Mucosa of rectum (tissue), 2 donors: ENCODE measurements around the gene UGT3A2.
"Not testable (repeated sequence)": the region's sequence is repeated elsewhere in the genome, so short reads cannot be mapped to it uniquely, and the experiment has no call there.

Source experiments
- H3K27ac ChIP-seq, 2 donors: one replicate each; pipeline ENCODE4 v1.7.0; 2013; ENCODE audit warnings: inconsistent platforms in 2 of 2, low read depth in 2 of 2, low read length in 2 of 2
- H3K27me3 ChIP-seq, 2 donors: one replicate each; pipeline ENCODE4 v1.7.0; 2013; ENCODE audit warnings: low read length in 2 of 2; ENCODE audit not compliant: control insufficient read depth in 2 of 2, insufficient read depth in 2 of 2
- H3K36me3 ChIP-seq, 2 donors: one replicate each; pipeline ENCODE4 v1.7.0; 2013; ENCODE audit warnings: low read length in 2 of 2; ENCODE audit not compliant: control insufficient read depth in 2 of 2, insufficient read depth in 2 of 2
- H3K4me1 ChIP-seq, 2 donors: one replicate each; pipeline ENCODE4 v1.7.0; 2013; ENCODE audit warnings: low read length in 2 of 2, mild to moderate bottlenecking in 1 of 2; ENCODE audit not compliant: control insufficient read depth in 2 of 2, insufficient read depth in 2 of 2
- H3K4me3 ChIP-seq, 2 donors: one replicate each; pipeline ENCODE4 v1.7.0; 2013; ENCODE audit warnings: low read length in 2 of 2
- H3K9ac ChIP-seq, 2 donors: one replicate each; pipeline ENCODE4 v1.7.0; 2013; ENCODE audit warnings: low read length in 2 of 2, low read depth in 1 of 2, mild to moderate bottlenecking in 1 of 2
- H3K9me3 ChIP-seq, 2 donors: one replicate each; pipeline ENCODE4 v1.7.0; 2013; ENCODE audit warnings: low read length in 2 of 2; ENCODE audit not compliant: control insufficient read depth in 2 of 2
- donor health status: healthy.
- donor health status: Normal muscosa, but diverticular disease.

Gene UGT3A2

GRCh38 chr5:36052538-36052937 is 14.1 kb downstream of the UGT3A2 start:
- no peaks in the 10 kb centered on the region for H3K9me3 ChIP-seq
- H3K36me3 ChIP-seq: no peaks in the 10 kb centered on the region
- no peaks in the 10 kb centered on the region for H3K4me1 ChIP-seq
- H3K27ac ChIP-seq: no peak overlapping the region
- H3K9ac ChIP-seq: no peak overlapping the region
- no peak overlapping the region for H3K4me3 ChIP-seq
- no peaks in the 10 kb centered on the region for H3K27me3 ChIP-seq

- Histone ChIP-seq H3K9ac (no peak overlapping the region), H3K27ac (no peak overlapping the region), H3K27me3 (no peaks in the 10 kb centered on the region), H3K36me3 (no peaks in the 10 kb centered on the region), H3K4me3 (no peak overlapping the region), H3K9me3 (no peaks in the 10 kb centered on the region), H3K4me1 (no peaks in the 10 kb centered on the region)
Observed at GRCh38 chr5:36049949-36050348, 16.7 kb downstream of the UGT3A2 start.

GRCh38 chr5:36047384-36048160 is 19.1 kb downstream of the UGT3A2 start:
- Histone ChIP-seq H3K36me3 (no peaks in the 10 kb centered on the region), H3K27me3 (no peaks in the 10 kb centered on the region), H3K9me3 (no peaks in the 10 kb centered on the region), H3K4me3 (no peak overlapping the region), H3K9ac (no peak overlapping the region), H3K4me1 (no peaks in the 10 kb centered on the region), H3K27ac (no peak overlapping the region)

- H3K4me1 ChIP-seq: no peaks in the 10 kb centered on the region
- no peak overlapping the region for H3K9ac ChIP-seq
- no peaks in the 10 kb centered on the region for H3K36me3 ChIP-seq
- no peak overlapping the region for H3K27ac ChIP-seq
- H3K4me3 ChIP-seq: no peak overlapping the region
- H3K27me3 ChIP-seq: no peaks in the 10 kb centered on the region
- no peaks in the 10 kb centered on the region for H3K9me3 ChIP-seq
Observed at GRCh38 chr5:36045895-36046294, 20.8 kb downstream of the UGT3A2 start.

GRCh38 chr5:36041537-36041845 is 25.2 kb downstream of the UGT3A2 start:
- Histone ChIP-seq H3K4me1 (no peaks in the 10 kb centered on the region), H3K4me3 (no peak overlapping the region), H3K9me3 (no peaks in the 10 kb centered on the region), H3K9ac (no peak overlapping the region), H3K27ac (no peak overlapping the region), H3K27me3 (no peaks in the 10 kb centered on the region), H3K36me3 (no peaks in the 10 kb centered on the region)

GRCh38 chr5:36040651-36041536 is 25.8 kb downstream of the UGT3A2 start:
- H3K27ac ChIP-seq: no peak overlapping the region
- H3K27me3 ChIP-seq: no peaks in the 10 kb centered on the region
- H3K9me3 ChIP-seq: no peaks in the 10 kb centered on the region
- H3K4me1 ChIP-seq: no peaks in the 10 kb centered on the region
- no peaks in the 10 kb centered on the region for H3K36me3 ChIP-seq
- H3K9ac ChIP-seq: no peak overlapping the region
- H3K4me3 ChIP-seq: no peak overlapping the region

GRCh38 chr5:36035696-36036095 is 31.0 kb downstream of the UGT3A2 start:
- no peaks in the 10 kb centered on the region for H3K4me1 ChIP-seq
- H3K36me3 ChIP-seq: no peaks in the 10 kb centered on the region
- no peak overlapping the region for H3K4me3 ChIP-seq
- no peak overlapping the region for H3K9ac ChIP-seq
- no peaks in the 10 kb centered on the region for H3K27me3 ChIP-seq
- H3K27ac ChIP-seq: no peak overlapping the region
- no peaks in the 10 kb centered on the region for H3K9me3 ChIP-seq

- H3K36me3 ChIP-seq, H3K4me3 ChIP-seq, H3K9ac ChIP-seq, H3K27me3 ChIP-seq, H3K9me3 ChIP-seq, H3K4me1 ChIP-seq, H3K27ac ChIP-seq: not testable (repeated sequence)
Observed at GRCh38 chr5:36034536-36035134, 32.0 kb downstream of the UGT3A2 start.

GRCh38 chr5:36033486-36033885 is 33.2 kb downstream of the UGT3A2 start:
- H3K36me3 ChIP-seq: no peaks in the 10 kb centered on the region
- H3K9ac ChIP-seq: no peak overlapping the region
- H3K9me3 ChIP-seq: no peaks in the 10 kb centered on the region
- no peak overlapping the region for H3K4me3 ChIP-seq
- no peak overlapping the region for H3K27ac ChIP-seq
- H3K4me1 ChIP-seq: no peaks in the 10 kb centered on the region
- H3K27me3 ChIP-seq: no peaks in the 10 kb centered on the region

- no peaks in the 10 kb centered on the region for H3K4me1 ChIP-seq
- H3K9me3 ChIP-seq: no peaks in the 10 kb centered on the region
- no peaks in the 10 kb centered on the region for H3K36me3 ChIP-seq
- no peak overlapping the region for H3K4me3 ChIP-seq
- no peak overlapping the region for H3K9ac ChIP-seq
- no peaks in the 10 kb centered on the region for H3K27me3 ChIP-seq
- H3K27ac ChIP-seq: no peak overlapping the region
Observed at GRCh38 chr5:36033047-36033446, 33.6 kb downstream of the UGT3A2 start.
